ENCODE measurements around the gene THBS2. TPM values are rescaled to one million over a fixed set of nuclear protein-coding genes. Genes with fewer than 3 reads are reported as not detected.

The THBS2 gene
- total and polyA plus RNA-seq, 2 of the 8 experiments (the other 6 are each of a cell fraction or from before 2014, with no cell fraction given) = 11.0 to 22.5 TPM

GRCh38 chr6:169173532-169174268 lies 79.9 kb downstream of the THBS2 start (continued):
- TF ChIP-seq RFX5 (IDR thresholded peaks at IDR 0.05; ENCODE audit: borderline replicate concordance, low read depth, low read length) (no peak), KDM1A (IDR thresholded peaks at IDR 0.05; ENCODE audit: borderline replicate concordance, low read length) (no peak)

Measured in H1 (cell line).